Muscle of leg (tissue), 11 donors: ENCODE results near the gene TRABD. TPM values are rescaled to one million over a fixed set of nuclear protein-coding genes. Genes with fewer than 3 reads are reported as not detected.
A peak's percentile ranks its signal among the peaks of the same experiment; 100 is the strongest.

Source experiments
- DNase-seq: peaks from one replicate; pipeline ENCODE4 v3.0.0; 2013
- H3K27ac ChIP-seq: one replicate; pipeline ENCODE4 v1.5.1; 2013; ENCODE audit warnings: mild to moderate bottlenecking, low read length, control low read depth
- H3K27me3 ChIP-seq: one replicate; pipeline ENCODE4 v1.6.1; 2013; ENCODE audit warnings: low read length; ENCODE audit not compliant: control insufficient read depth, insufficient read depth
- H3K36me3 ChIP-seq: one replicate; pipeline ENCODE4 v1.6.1; 2013; ENCODE audit warnings: low read length; ENCODE audit not compliant: control insufficient read depth, insufficient read depth
- H3K4me1 ChIP-seq: one replicate; pipeline ENCODE4 v1.6.1; 2013; ENCODE audit warnings: low read length; ENCODE audit not compliant: control insufficient read depth, insufficient read depth
- H3K4me3 ChIP-seq: one replicate; pipeline ENCODE4 v1.5.1; 2013; ENCODE audit warnings: low read length, control low read depth
- H3K9me3 ChIP-seq: replicated peaks from 2 replicates; pipeline ENCODE4 v1.6.1; 2013; ENCODE audit warnings: low read depth, low read length; ENCODE audit not compliant: control insufficient read depth
- WGBS: methylation state at CpG from one replicate; pipeline ENCODE4 v1.1.5; 2013; ENCODE audit warnings: missing lambda C conversion rate; ENCODE audit not compliant: insufficient coverage; 5-methylcytosine and 5-hydroxymethylcytosine counted together
- polyA plus RNA-seq, 8 donors: library from polyadenylated mRNA; unstranded; fragments of 120-200 nt; gene quantifications; one replicate each; pipeline versions ENCODE4 v1.2.1 to v1.2.3, GENCODE V29; 2013; ENCODE audit warnings: inconsistent platforms in 1 of 8, low replicate concordance in 1 of 8; ENCODE audit not compliant: insufficient read length in 8 of 8, insufficient read depth in 1 of 8
- total RNA-seq: library from RNA; stranded (reverse); fragments of 120-200 nt; gene quantifications from one replicate; pipeline ENCODE4 v1.2.4, GENCODE V29; 2013

Gene TRABD
- total and polyA plus RNA-seq, 9 donors = 10.5 to 28.5 (median 19.0) TPM

GRCh38 chr22:50189184-50189848 is 3.6 kb downstream of the TRABD start:
- Histone ChIP-seq H3K4me1 (peaks cover 53% of the 10 kb centered on the region), H3K27me3 (no peaks in the 10 kb centered on the region), H3K9me3 (no peaks in the 10 kb centered on the region), H3K4me3 (no peak overlapping the region), H3K36me3 (peaks cover 13% of the 10 kb centered on the region), H3K27ac (peak overlapping the region; percentile 86)
- WGBS = 45% methylated on average over 16 of the region's 20 CpGs
- DNase-seq = no peak

- Histone ChIP-seq H3K27ac (peak overlapping the region; percentile 86), H3K4me1 (peaks cover 48% of the 10 kb centered on the region), H3K4me3 (peak overlapping the region; percentile 2)
These were observed 4.1 kb downstream of the TRABD start for GRCh38 chr22:50189849-50190181.

GRCh38 chr22:50190182-50190940 is 4.6 kb downstream of the TRABD start:
- Histone ChIP-seq H3K36me3 (peaks cover 22% of the 10 kb centered on the region), H3K27ac (peak overlapping the region; percentile 86), H3K4me3 (peak overlapping the region; percentile 2), H3K4me1 (peaks cover 44% of the 10 kb centered on the region), H3K27me3 (no peaks in the 10 kb centered on the region), H3K9me3 (no peaks in the 10 kb centered on the region)
- DNase-seq = peak; percentile 70
- 8% methylated on average over 42 of the region's 43 CpGs for WGBS

More at GRCh38 chr22:50189849-50190181, 4.1 kb downstream of the TRABD start:
- H3K36me3 ChIP-seq = peaks cover 18% of the 10 kb centered on the region
- H3K9me3 ChIP-seq = no peaks in the 10 kb centered on the region
- no peaks in the 10 kb centered on the region for H3K27me3 ChIP-seq
- peak; percentile 85 for DNase-seq
- 0% methylated on average over 3 of the region's 4 CpGs for WGBS

DNA sequence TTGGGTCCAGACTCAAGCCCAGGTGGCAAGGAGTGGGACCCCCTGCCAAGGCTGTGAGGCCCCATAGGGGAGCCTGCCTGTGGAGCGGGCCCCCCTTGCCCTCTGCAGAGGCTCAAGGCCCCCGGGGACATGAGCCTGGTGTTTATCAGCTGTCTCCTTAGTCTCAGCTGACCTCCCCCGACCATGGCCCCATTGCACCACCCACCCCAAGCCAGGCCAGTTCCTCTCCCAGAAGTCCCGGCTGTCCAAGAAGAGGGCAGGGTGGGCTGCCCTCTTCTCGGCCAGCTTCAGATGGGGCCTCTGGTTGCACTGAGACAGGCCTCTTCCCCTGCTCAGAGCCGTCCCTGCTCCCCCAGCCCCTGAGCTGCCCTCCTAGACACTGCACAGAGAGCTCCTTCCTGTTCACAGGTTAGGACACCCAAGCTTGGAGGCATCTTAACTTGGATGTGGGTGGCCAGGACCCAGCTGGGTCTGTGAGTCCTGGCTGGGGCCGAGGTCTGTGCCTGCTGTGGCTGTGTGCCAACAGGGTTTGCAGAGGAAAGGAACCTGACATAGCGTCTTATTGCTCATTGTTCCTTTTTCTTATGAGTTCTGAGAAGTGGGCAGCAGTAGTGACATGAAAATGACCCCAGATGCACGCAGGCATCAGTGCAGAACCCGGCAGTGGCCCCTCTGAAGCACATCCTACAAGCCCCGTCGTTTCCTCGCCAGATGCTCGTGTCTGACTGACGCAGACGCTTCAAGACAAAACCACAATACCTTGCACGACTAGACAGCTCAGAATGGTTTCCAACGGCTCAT is 5.4 kb downstream of the TRABD start:
- H3K27ac ChIP-seq = peak overlapping the region; percentile 86
- peaks cover 43% of the 10 kb centered on the region for H3K4me1 ChIP-seq
- no peaks in the 10 kb centered on the region for H3K27me3 ChIP-seq
- H3K36me3 ChIP-seq = peaks cover 23% of the 10 kb centered on the region
- DNase-seq = peak; percentile 61
- peak overlapping the region; percentile 2 for H3K4me3 ChIP-seq
- 44% methylated on average over 16 of the region's 18 CpGs for WGBS
- H3K9me3 ChIP-seq = no peaks in the 10 kb centered on the region

DNA sequence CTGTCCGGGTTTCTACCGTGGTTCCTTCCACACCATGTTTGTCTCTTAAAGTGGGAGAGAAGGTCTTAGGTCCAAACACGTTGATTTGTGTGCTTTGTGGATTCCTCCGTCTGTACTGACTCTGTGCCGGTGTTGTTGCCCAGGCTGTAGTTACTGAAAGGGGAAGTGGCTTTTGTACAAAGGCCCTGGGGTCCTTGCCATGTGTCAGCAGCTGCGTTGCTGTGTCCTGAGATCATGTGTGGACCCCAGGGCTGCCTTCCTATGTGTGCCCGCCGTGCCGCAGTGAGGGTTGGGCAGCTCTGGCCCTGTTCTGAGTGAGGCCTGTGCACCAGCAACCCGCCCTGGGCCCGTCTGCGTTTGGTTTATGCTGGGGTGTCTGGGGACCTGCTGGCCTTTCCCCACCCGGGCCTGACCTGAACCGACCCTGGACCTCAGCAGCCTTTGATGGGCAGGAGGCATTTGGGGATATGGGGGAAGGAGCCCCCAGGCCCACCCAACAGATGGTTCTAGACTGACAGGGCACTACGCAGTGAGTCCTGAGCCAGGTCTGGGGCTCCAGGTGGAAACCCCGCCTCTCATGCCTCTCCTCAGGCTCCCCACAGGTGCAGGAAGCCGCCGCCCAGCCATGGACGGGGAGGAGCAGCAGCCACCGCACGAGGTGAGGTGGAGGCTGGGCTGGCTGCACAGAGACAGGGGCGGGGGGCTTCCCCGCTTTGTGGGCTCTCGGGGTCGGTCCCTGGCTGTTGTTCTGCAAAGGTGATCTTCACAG is 6.9 kb downstream of the TRABD start:
- H3K4me1 ChIP-seq = peaks cover 35% of the 10 kb centered on the region
- H3K36me3 ChIP-seq = peaks cover 28% of the 10 kb centered on the region
- H3K27me3 ChIP-seq = no peaks in the 10 kb centered on the region
- no peak for DNase-seq
- no peak overlapping the region for H3K4me3 ChIP-seq
- 80% methylated on average over 21 of the region's 25 CpGs for WGBS
- H3K9me3 ChIP-seq = no peaks in the 10 kb centered on the region
- H3K27ac ChIP-seq = peak overlapping the region; percentile 86

DNA sequence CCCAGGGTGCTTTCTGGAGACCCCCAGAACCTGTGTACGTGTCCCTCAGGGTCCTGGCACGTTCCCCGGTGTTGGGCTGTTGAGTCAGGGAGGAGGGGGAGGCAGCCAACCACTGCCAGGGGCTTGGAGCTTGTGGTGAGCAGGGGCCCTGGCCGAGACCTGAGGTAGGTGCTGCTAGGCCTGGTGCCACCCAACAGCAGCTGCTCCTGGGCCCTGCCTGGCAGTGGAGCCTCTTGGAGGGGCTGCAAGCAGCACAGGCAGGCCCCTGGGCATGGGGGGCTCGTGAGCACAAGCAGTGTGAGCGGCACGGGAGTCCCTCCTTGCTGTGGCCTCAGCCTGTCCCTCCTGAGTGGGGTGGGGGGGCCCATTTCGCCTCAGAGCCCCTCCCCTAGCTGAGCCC is 7.9 kb downstream of the TRABD start:
- no peak overlapping the region for H3K27ac ChIP-seq
- 96% methylated on average over 5 of the region's 8 CpGs for WGBS
- H3K36me3 ChIP-seq = peaks cover 36% of the 10 kb centered on the region
- H3K9me3 ChIP-seq = no peaks in the 10 kb centered on the region
- H3K4me1 ChIP-seq = peaks cover 33% of the 10 kb centered on the region
- DNase-seq = no peak
- H3K27me3 ChIP-seq = no peaks in the 10 kb centered on the region
- no peak overlapping the region for H3K4me3 ChIP-seq

DNA sequence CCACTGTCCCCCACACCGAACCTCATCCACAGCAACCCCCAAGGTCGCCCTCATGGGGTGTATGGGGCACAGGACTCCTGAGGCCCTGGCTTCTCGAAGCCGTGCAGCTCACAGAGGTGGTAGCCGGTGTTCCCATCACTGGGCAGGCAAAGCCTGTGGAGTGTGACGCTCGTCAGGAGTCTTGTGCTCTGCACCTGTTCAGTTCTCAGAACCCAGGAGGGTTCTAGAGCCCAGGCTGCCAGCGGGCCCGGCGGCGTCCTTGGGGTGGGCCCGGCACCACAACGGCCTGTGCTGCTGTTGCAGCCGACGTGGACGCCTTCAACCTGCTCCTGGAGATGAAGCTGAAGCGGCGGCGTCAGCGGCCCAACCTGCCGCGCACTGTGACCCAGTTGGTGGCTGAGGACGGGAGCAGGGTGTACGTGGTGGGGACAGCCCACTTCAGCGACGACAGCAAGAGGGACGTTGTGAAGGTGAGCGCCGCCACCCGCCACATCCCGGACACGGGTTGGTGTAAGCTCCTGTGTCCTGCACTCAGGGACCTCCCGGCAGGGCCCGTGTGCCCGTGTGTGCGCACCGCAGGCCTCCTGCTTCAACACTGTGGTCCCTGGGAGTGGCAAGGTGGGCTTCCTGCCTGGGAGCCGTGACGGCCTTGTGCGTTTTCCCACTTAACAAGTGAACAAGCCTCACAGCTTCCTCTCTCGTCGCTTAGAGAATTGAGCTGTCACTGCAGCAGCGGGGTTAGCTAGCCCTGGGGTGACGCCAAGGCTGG is 8.5 kb downstream of the TRABD start:
- Histone ChIP-seq H3K4me1 (peaks cover 27% of the 10 kb centered on the region), H3K4me3 (no peak overlapping the region), H3K27ac (no peak overlapping the region), H3K9me3 (no peaks in the 10 kb centered on the region), H3K27me3 (no peaks in the 10 kb centered on the region), H3K36me3 (peaks cover 42% of the 10 kb centered on the region)
- DNase-seq = no peak
- WGBS = 93% methylated on average over 42 of the region's 44 CpGs

- no peaks in the 10 kb centered on the region for H3K27me3 ChIP-seq
- no peaks in the 10 kb centered on the region for H3K9me3 ChIP-seq
- 94% methylated on average over 14 of the region's 18 CpGs for WGBS
- DNase-seq = no peak
- no peak overlapping the region for H3K4me3 ChIP-seq
- no peak overlapping the region for H3K27ac ChIP-seq
- H3K36me3 ChIP-seq = peaks cover 44% of the 10 kb centered on the region
- H3K4me1 ChIP-seq = peaks cover 14% of the 10 kb centered on the region
These were observed 10.5 kb downstream of the TRABD start for GRCh38 chr22:50196256-50196655.

GRCh38 chr22:50197000-50197800 is 11.5 kb downstream of the TRABD start:
- DNase-seq = no peak
- Histone ChIP-seq H3K27ac (no peak overlapping the region), H3K4me3 (no peak overlapping the region), H3K9me3 (no peaks in the 10 kb centered on the region), H3K27me3 (no peaks in the 10 kb centered on the region), H3K36me3 (peaks cover 44% of the 10 kb centered on the region), H3K4me1 (peaks cover 14% of the 10 kb centered on the region)
- WGBS = 84% methylated on average over 16 of the region's 23 CpGs
